ENCODE measurements around the gene LCAT. TPM values are rescaled to one million over a fixed set of nuclear protein-coding genes. Genes with fewer than 3 reads are reported as not detected.

Gene LCAT
- polyA plus RNA-seq, 1 donor (not counting 4 experiments of a cell fraction or from before 2014, with no cell fraction given), result 6.5 TPM

DNA sequence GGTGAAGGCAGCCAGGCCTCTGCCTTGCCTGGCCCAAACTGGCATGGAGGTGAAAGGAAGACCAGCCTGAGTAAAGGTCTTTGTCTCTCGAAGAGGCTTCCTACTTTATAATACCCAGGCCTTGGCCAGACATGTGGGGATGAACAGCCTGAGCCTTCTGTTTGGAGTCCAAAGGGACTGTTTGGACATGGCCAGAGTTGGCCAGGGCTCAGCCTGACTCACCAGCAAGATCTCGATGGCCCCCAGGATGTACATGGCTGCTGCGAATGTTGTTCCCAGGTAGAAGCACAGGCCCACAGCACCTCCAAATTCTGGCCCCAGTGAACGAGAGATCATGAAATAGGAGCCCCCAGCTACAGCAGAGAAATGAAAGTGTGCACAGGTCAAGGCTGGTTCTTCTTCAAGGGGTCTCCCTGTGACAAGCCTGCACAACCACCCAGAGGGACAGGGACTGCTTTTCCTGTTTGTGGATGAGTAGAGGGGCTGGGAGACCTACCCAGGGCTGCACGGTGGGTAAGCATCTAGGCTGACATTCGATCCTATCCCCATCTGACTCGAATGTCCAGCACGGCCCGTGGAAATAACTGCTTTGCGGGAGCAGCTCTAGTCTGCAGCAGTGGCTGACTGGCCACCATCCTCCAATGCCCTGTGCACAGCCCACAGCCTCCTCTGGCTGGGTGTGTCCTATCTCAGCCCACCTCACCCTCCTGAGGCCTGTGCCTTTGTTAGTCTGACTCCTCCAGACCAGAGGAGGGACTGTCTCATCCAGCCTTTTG, 10.7 kb upstream of the LCAT start:
- Histone ChIP-seq H3K27me3 (ENCODE audit: control insufficient read depth, extremely low read depth, insufficient read depth, low read length) (no peaks in the 10 kb centered on the region), H4K20me1 (ENCODE audit: control insufficient read depth, extremely low read depth, insufficient read depth, low read length) (peaks cover 14% of the 10 kb centered on the region), H3K9me1 (ENCODE audit: control insufficient read depth, extremely low read depth, insufficient read depth, low read length) (peaks cover 2% of the 10 kb centered on the region), H3K4me2 (ENCODE audit: control insufficient read depth, extremely low read depth, insufficient read depth, low read depth, low read length) (no peak overlapping the region), H3K79me2 (ENCODE audit: control insufficient read depth, insufficient read depth, low read length) (peaks cover 22% of the 10 kb centered on the region), H3K4me3 (ENCODE audit: control insufficient read depth in 2 of 3, extremely low read depth in 1 of 3, insufficient read depth in 2 of 3, low read depth in 1 of 3, low read length in 3 of 3) (no peak overlapping the region), H3K4me1 (ENCODE audit: control insufficient read depth, extremely low read depth, insufficient read depth, low read length) (peaks cover 4% of the 10 kb centered on the region), H3K9ac (ENCODE audit: control insufficient read depth, extremely low read depth, insufficient read depth, low read length) (no peak overlapping the region), H2AFZ (ENCODE audit: control insufficient read depth, low read length) (no peak overlapping the region), H3K27ac (ENCODE audit: control insufficient read depth, insufficient read depth, low read length) (no peak overlapping the region), H3K9me3 (ENCODE audit: control insufficient read depth, low read depth, low read length) (no peaks in the 10 kb centered on the region), H3K36me3 (ENCODE audit: control insufficient read depth in 2 of 2, extremely low read depth in 1 of 2, insufficient read depth in 2 of 2, low read length in 2 of 2) (peaks cover 59 to 67% of the 10 kb centered on the region in 2 experiments)
- dilution Hi-C loops (cut with MboI; ENCODE audit: extremely low pct_ligation_motif_present, low sequenced_read_pairs), result no loop called here
- FAIRE-seq, result no peak
- TF ChIP-seq, protein P1, sequence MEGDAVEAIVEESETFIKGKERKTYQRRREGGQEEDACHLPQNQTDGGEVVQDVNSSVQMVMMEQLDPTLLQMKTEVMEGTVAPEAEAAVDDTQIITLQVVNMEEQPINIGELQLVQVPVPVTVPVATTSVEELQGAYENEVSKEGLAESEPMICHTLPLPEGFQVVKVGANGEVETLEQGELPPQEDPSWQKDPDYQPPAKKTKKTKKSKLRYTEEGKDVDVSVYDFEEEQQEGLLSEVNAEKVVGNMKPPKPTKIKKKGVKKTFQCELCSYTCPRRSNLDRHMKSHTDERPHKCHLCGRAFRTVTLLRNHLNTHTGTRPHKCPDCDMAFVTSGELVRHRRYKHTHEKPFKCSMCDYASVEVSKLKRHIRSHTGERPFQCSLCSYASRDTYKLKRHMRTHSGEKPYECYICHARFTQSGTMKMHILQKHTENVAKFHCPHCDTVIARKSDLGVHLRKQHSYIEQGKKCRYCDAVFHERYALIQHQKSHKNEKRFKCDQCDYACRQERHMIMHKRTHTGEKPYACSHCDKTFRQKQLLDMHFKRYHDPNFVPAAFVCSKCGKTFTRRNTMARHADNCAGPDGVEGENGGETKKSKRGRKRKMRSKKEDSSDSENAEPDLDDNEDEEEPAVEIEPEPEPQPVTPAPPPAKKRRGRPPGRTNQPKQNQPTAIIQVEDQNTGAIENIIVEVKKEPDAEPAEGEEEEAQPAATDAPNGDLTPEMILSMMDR (optimal IDR thresholded peaks at IDR 0.05 in 1 of 3, IDR thresholded peaks at IDR 0.05 in 1 of 3, conservative IDR thresholded peaks at IDR 0.05 in 1 of 3; ENCODE audit: extremely low read depth in 1 of 3, insufficient read depth in 2 of 3, low read length in 3 of 3), result no peak
- no peak for TF ChIP-seq EZH2 (IDR thresholded peaks at IDR 0.05; ENCODE audit: low read length)
- no peak for DNase-seq (ENCODE audit: low read depth, low spot score)

DNA sequence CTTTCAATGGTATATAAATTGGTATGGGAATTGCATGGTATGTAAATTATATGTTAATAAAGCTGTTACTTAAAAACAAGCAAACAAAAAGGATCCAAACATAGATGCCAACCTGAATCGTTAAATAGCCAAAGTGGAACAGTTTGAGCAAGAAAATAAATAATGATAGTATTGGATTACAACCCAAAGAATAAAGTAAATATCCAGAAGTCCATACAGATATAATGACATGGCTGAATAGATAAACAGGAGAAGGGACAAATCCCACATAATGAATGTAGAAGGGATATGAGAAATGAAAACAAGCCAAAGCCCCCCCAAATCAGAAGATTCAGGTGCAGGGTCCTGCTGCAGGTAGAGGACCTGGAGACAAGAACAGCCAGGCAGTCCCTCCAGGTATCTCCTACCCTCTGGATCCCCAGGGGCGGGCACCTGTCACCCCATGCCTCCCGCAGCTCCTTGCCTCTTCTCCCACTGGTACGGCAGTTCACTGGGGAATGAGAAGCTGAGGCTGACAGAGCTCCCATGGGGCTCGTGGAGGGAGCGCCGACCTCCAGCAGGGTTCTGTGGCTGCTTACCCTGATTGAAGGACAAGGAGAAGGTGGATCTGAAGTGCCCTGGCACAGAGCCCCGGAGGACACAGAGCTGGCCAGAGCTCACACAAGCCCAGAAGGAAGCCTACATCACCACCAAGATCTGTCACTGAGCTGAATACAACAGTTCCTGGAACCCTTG, 9.9 kb upstream of the LCAT start:
- Histone ChIP-seq H3K9ac (ENCODE audit: control insufficient read depth, extremely low read depth, insufficient read depth, low read length) (no peak overlapping the region), H3K4me1 (ENCODE audit: control insufficient read depth, extremely low read depth, insufficient read depth, low read length) (no peaks in the 10 kb centered on the region), H3K4me3 (ENCODE audit: control insufficient read depth in 2 of 3, extremely low read depth in 1 of 3, insufficient read depth in 2 of 3, low read depth in 1 of 3, low read length in 3 of 3) (no peak overlapping the region), H3K9me1 (ENCODE audit: control insufficient read depth, extremely low read depth, insufficient read depth, low read length) (no peaks in the 10 kb centered on the region), H3K4me2 (ENCODE audit: control insufficient read depth, extremely low read depth, insufficient read depth, low read depth, low read length) (no peak overlapping the region), H4K20me1 (ENCODE audit: control insufficient read depth, extremely low read depth, insufficient read depth, low read length) (peaks cover 14% of the 10 kb centered on the region), H3K27me3 (ENCODE audit: control insufficient read depth, extremely low read depth, insufficient read depth, low read length) (no peaks in the 10 kb centered on the region), H3K79me2 (ENCODE audit: control insufficient read depth, insufficient read depth, low read length) (peaks cover 18% of the 10 kb centered on the region), H2AFZ (ENCODE audit: control insufficient read depth, low read length) (no peak overlapping the region), H3K27ac (ENCODE audit: control insufficient read depth, insufficient read depth, low read length) (no peak overlapping the region), H3K36me3 (ENCODE audit: control insufficient read depth in 2 of 2, extremely low read depth in 1 of 2, insufficient read depth in 2 of 2, low read length in 2 of 2) (peaks cover 58 to 67% of the 10 kb centered on the region in 2 experiments), H3K9me3 (ENCODE audit: control insufficient read depth, low read depth, low read length) (no peaks in the 10 kb centered on the region)
- dilution Hi-C loops (cut with MboI; ENCODE audit: extremely low pct_ligation_motif_present, low sequenced_read_pairs), result no loop called here
- FAIRE-seq (no peak), DNase-seq (ENCODE audit: low read depth, low spot score) (no peak)
- TF ChIP-seq, protein P1 (optimal IDR thresholded peaks at IDR 0.05 in 1 of 3, IDR thresholded peaks at IDR 0.05 in 1 of 3, conservative IDR thresholded peaks at IDR 0.05 in 1 of 3; ENCODE audit: extremely low read depth in 1 of 3, insufficient read depth in 2 of 3, low read length in 3 of 3), result no peak
- no peak for TF ChIP-seq EZH2 (IDR thresholded peaks at IDR 0.05; ENCODE audit: low read length)
